ENCODE measurements around the gene PRTN3. TPM values are rescaled to one million over a fixed set of nuclear protein-coding genes. Genes with fewer than 3 reads are reported as not detected.
A peak's percentile ranks its signal among the peaks of the same experiment; 100 is the strongest.
"Not testable (repeated sequence)": the region's sequence is repeated elsewhere in the genome, so short reads cannot be mapped to it uniquely, and the experiment has no call there.

PRTN3 gene
- polyA plus RNA-seq, 1 of the 3 experiments (the other 2 are of a cell fraction): not detected

- TF ChIP-seq GABPA (IDR thresholded peaks at IDR 0.05; ENCODE audit: low read depth) (no peak), EP300 (IDR thresholded peaks at IDR 0.05; ENCODE audit: borderline replicate concordance in 1 of 2, low read depth in 1 of 2, low read length in 1 of 2) (no peak)
These were observed 49.0 kb downstream of the PRTN3 start (continued) for GRCh38 chr19:889662-890295.

DNA sequence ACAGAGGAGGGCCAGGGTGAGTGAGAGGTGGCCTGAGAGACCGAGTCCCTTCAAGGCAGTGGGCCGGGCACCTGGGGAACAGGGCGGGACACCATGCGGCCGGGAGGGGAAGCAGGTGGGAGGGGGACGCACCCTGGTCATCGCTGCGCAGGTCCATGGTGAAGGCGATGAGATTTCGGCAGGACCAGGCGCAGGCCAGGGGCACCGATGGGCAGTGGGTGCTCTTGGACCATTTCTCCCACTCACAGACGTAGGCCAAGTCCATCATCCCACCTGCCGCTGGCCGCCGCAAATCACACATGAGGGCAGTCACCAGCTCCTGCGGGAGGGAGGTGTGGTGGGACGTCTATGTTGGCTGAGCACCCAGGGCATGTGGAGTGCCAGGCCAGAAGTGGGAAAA lies 50.0 kb downstream of the PRTN3 start:
- Histone ChIP-seq H3K9me3 (no peaks in the 10 kb centered on the region), H3K27me3 (ENCODE audit: insufficient read depth) (no peaks in the 10 kb centered on the region), H3K27ac (ENCODE audit: low read depth in 2 of 2, low read length in 1 of 2) (no peak overlapping the region), H3K9ac (no peak overlapping the region), H3K79me2 (ENCODE audit: insufficient read depth) (peaks cover 14% of the 10 kb centered on the region), H3F3A (replicated peaks; ENCODE audit: insufficient read depth) (peaks cover 18% of the 10 kb centered on the region), H3K4me2 (no peak overlapping the region), H3K4me3 (ENCODE audit: low read depth in 2 of 2, low read length in 1 of 2) (no peak overlapping the region), H2AFZ (ENCODE audit: low read depth) (no peak overlapping the region), H3K36me3 (replicated peaks in 1 of 2; ENCODE audit: control insufficient read depth in 1 of 2, insufficient read depth in 2 of 2, low read length in 1 of 2) (peaks cover 4 to 26% of the 10 kb centered on the region in 2 experiments), H3K4me1 (ENCODE audit: control insufficient read depth in 1 of 2, insufficient read depth in 2 of 2, low read depth in 1 of 2, low read length in 1 of 2) (peaks cover 0 to 15% of the 10 kb centered on the region in 2 experiments; a peak in 1 of 4 replicates), H3K9me2 (no peaks in the 10 kb centered on the region), H4K20me1 (ENCODE audit: insufficient read depth) (no peaks in the 10 kb centered on the region)
- 91% methylated on average over 17 of the region's 18 CpGs for WGBS (ENCODE audit: low lambda C conversion rate)
- ChIA-PET POLR2A (no interaction called here), CTCF (no interaction called here)
- no peak for DNase-seq
- TF ChIP-seq FOXM1 (IDR thresholded peaks at IDR 0.05; ENCODE audit: low read depth) (no peak), RXRA (IDR thresholded peaks at IDR 0.05; ENCODE audit: borderline replicate concordance, low read depth) (no peak), ELF1 (IDR thresholded peaks at IDR 0.05) (no peak), NFIC (IDR thresholded peaks at IDR 0.05; ENCODE audit: borderline replicate concordance) (no peak), SMC3 (IDR thresholded peaks at IDR 0.05; ENCODE audit: low read depth, low read length) (no peak), PBX3 (IDR thresholded peaks at IDR 0.05) (no peak), EZH2phosphoT487 (IDR thresholded peaks at IDR 0.05; ENCODE audit: borderline replicate concordance, low read depth) (no peak), FOXJ3 (CRISPR knock-in tag; IDR thresholded peaks at IDR 0.05) (no peak), JUND (IDR thresholded peaks at IDR 0.05) (no peak), TEAD4 (IDR thresholded peaks at IDR 0.05; ENCODE audit: borderline replicate concordance, insufficient read depth) (no peak), CHD2 (IDR thresholded peaks at IDR 0.05; ENCODE audit: low read length, partially characterized antibody) (no peak), MEF2A (IDR thresholded peaks at IDR 0.05; ENCODE audit: borderline replicate concordance, low read depth) (no peak)
- TF ChIP-seq, protein P1, sequence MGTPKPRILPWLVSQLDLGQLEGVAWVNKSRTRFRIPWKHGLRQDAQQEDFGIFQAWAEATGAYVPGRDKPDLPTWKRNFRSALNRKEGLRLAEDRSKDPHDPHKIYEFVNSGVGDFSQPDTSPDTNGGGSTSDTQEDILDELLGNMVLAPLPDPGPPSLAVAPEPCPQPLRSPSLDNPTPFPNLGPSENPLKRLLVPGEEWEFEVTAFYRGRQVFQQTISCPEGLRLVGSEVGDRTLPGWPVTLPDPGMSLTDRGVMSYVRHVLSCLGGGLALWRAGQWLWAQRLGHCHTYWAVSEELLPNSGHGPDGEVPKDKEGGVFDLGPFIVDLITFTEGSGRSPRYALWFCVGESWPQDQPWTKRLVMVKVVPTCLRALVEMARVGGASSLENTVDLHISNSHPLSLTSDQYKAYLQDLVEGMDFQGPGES (IDR thresholded peaks at IDR 0.05; ENCODE audit: low read depth, low read length): no peak

GRCh38 chr19:891421-892200 lies 50.8 kb downstream of the PRTN3 start:
- H3K4me1 ChIP-seq (ENCODE audit: control insufficient read depth in 1 of 2, insufficient read depth in 2 of 2, low read depth in 1 of 2, low read length in 1 of 2); H3K9me3 ChIP-seq; DNase-seq; H3K27me3 ChIP-seq (ENCODE audit: insufficient read depth); H4K20me1 ChIP-seq (ENCODE audit: insufficient read depth); POLR2A ChIA-PET; H3K27ac ChIP-seq (ENCODE audit: low read depth in 2 of 2, low read length in 1 of 2); H3K9me2 ChIP-seq; H2AFZ ChIP-seq (ENCODE audit: low read depth): not testable (repeated sequence)
- peak overlapping the region; percentile 95; the same call in 1 of the 2 replicates for H3K9ac ChIP-seq
- peaks cover 4 to 20% of the 10 kb centered on the region in 2 experiments for H3K36me3 ChIP-seq (replicated peaks in 1 of 2; ENCODE audit: control insufficient read depth in 1 of 2, insufficient read depth in 2 of 2, low read length in 1 of 2)
- peak overlapping the region; percentile 88 for H3K4me2 ChIP-seq
- peaks cover 14% of the 10 kb centered on the region for H3K79me2 ChIP-seq (ENCODE audit: insufficient read depth)
- CTCF ChIA-PET: interaction anchor here (0.7 kb wide), 1 partner anchor 28 kb away, joined by 4 read pairs; no protein-coding TSS in a partner anchor
- H3F3A ChIP-seq (replicated peaks; ENCODE audit: insufficient read depth): peaks cover 18% of the 10 kb centered on the region
- 94% methylated on average over 47 of the region's 50 CpGs for WGBS (ENCODE audit: low lambda C conversion rate)
- H3K4me3 ChIP-seq (ENCODE audit: low read depth in 2 of 2, low read length in 1 of 2): peak overlapping the region; percentile 81 to 87

All from SK-N-SH (cell line).